HepG2 (cell line): Measurements from ENCODE around the gene MADCAM1. TPM values are rescaled to one million over a fixed set of nuclear protein-coding genes. Genes with fewer than 3 reads are reported as not detected.

ENCODE experiments used
- AGO2 ChIP-seq: fragments of 200-400 bp; formaldehyde crosslinking; optimal IDR thresholded peaks from 2 replicates; pipeline ENCODE3; 2017; ENCODE audit warnings: mild to moderate bottlenecking, low read depth, low read length, moderate library complexity
- ARID2 ChIP-seq: sonication (generic); formaldehyde crosslinking; IDR thresholded peaks from 2 replicates; pipeline ENCODE4 v1.8.1; 2022; ENCODE audit warnings: mild to moderate bottlenecking, missing genetic modification reagents, borderline replicate concordance
- CERS6 ChIP-seq: sonication (generic); formaldehyde crosslinking; IDR thresholded peaks from 2 replicates; pipeline ENCODE4 v1.5.0; 2020; ENCODE audit warnings: missing genetic modification reagents
- CREM ChIP-seq, 2 experiments: sonication (generic) in 1 of 2; formaldehyde crosslinking in 1 of 2; IDR thresholded peaks; 2 replicates each; pipeline versions ENCODE4 v1.4.0 to v1.6.1; 2016 to 2020; ENCODE audit warnings: antibody characterized with exemption in 1 of 2, mild to moderate bottlenecking in 1 of 2, missing genetic modification reagents in 1 of 2
- HNF4G ChIP-seq, 2 experiments: sonication (generic) in 1 of 2; formaldehyde crosslinking in 1 of 2; IDR thresholded peaks; 2 replicates each; pipeline versions ENCODE4 v1.4.0 to v1.6.1; 2011 to 2020; ENCODE audit warnings: borderline replicate concordance in 2 of 2, low read depth in 2 of 2, mild to moderate bottlenecking in 2 of 2, low read length in 1 of 2, missing genetic modification reagents in 1 of 2, moderate library complexity in 1 of 2
- KDM5A ChIP-seq: fragments of 200-600 bp; sonication (generic); IDR thresholded peaks from 2 replicates; pipeline ENCODE4 v1.7.0; 2018; ENCODE audit warnings: antibody characterized with exemption, mild to moderate bottlenecking, low read length, borderline replicate concordance
- MIER3 ChIP-seq: IDR thresholded peaks from 2 replicates; pipeline ENCODE4 v1.6.1; 2016; ENCODE audit warnings: missing compliant biosample characterization, borderline replicate concordance
- PHF5A ChIP-seq: IDR thresholded peaks from one replicate; pipeline ENCODE4 v1.6.1; 2018; ENCODE audit warnings: low read depth, missing genetic modification reagents; ENCODE audit not compliant: unreplicated experiment
- RXRB ChIP-seq: IDR thresholded peaks from 2 replicates; pipeline ENCODE4 v1.6.1; 2016; ENCODE audit warnings: borderline replicate concordance, missing genetic modification reagents, missing compliant biosample characterization
- ZBTB3 ChIP-seq: sonication (generic); formaldehyde crosslinking; IDR thresholded peaks from 2 replicates; pipeline ENCODE4 v1.4.0; 2020; ENCODE audit warnings: low read depth, mild to moderate bottlenecking, moderate library complexity, missing genetic modification reagents, borderline replicate concordance
- ZNF17 ChIP-seq: sonication (generic); formaldehyde crosslinking; IDR thresholded peaks from 2 replicates; pipeline ENCODE4 v1.5.0; 2020; ENCODE audit warnings: mild to moderate bottlenecking, missing genetic modification reagents
- ZNF180 ChIP-seq: sonication (generic); formaldehyde crosslinking; IDR thresholded peaks from 2 replicates; pipeline ENCODE4 v1.4.0; 2020; ENCODE audit warnings: low read depth, missing genetic modification reagents, borderline replicate concordance
- ZNF33B ChIP-seq: sonication (generic); formaldehyde crosslinking; IDR thresholded peaks from 2 replicates; pipeline ENCODE4 v1.5.1; 2020; ENCODE audit warnings: mild to moderate bottlenecking, missing genetic modification reagents
- ZNF615 ChIP-seq: sonication (generic); formaldehyde crosslinking; IDR thresholded peaks from 2 replicates; pipeline ENCODE4 v1.5.0; 2020; ENCODE audit warnings: mild to moderate bottlenecking, missing genetic modification reagents, borderline replicate concordance
- ZNF616 ChIP-seq: sonication (generic); formaldehyde crosslinking; IDR thresholded peaks from 2 replicates; pipeline ENCODE4 v1.5.0; 2020; ENCODE audit warnings: low read depth, mild to moderate bottlenecking, missing genetic modification reagents
- ZNF768 ChIP-seq: sonication (generic); formaldehyde crosslinking; IDR thresholded peaks from 2 replicates; pipeline ENCODE4 v1.4.0; 2020; ENCODE audit warnings: missing genetic modification reagents
- polyA plus RNA-seq, 8 experiments: library from polyadenylated mRNA; depleted of rRNA in 3 of 8; stranded (reverse) in 7 of 8; unstranded in 1 of 8; fragments of >200 nt; fragmentation: Illumina TruSeq in 4 of 8; extraction: Trizol in 4 of 8; gene quantifications; 2 replicates each; pipeline versions ENCODE4 v1.2.1 to v1.2.3, GENCODE V29; 2011 to 2016; ENCODE audit warnings: low read depth in 4 of 8, missing spikeins in 1 of 8, mixed read lengths in 1 of 8; ENCODE audit not compliant: insufficient read depth in 1 of 8
- total RNA-seq, 5 experiments: library from RNA; depleted of rRNA; stranded (reverse); fragments of >200 nt; fragmentation: Illumina TruSeq; extraction: Trizol; gene quantifications; 2 replicates each; pipeline ENCODE4 v1.2.3, GENCODE V29; 2016; ENCODE audit warnings: low read depth in 1 of 5
- TF ChIP-seq, protein P1 (sequence below): sonication (generic); formaldehyde crosslinking; IDR thresholded peaks from 2 replicates; pipeline ENCODE4 v1.4.0; 2020; ENCODE audit warnings: mild to moderate bottlenecking, missing genetic modification reagents
- TF ChIP-seq, protein P2 (sequence below): sonication (generic); formaldehyde crosslinking; IDR thresholded peaks from 2 replicates; pipeline ENCODE4 v1.4.0; 2020; ENCODE audit warnings: mild to moderate bottlenecking, low read depth, missing genetic modification reagents
- TF ChIP-seq, protein P3 (sequence below): sonication (generic); formaldehyde crosslinking; IDR thresholded peaks from 2 replicates; pipeline ENCODE4 v1.4.0; 2020; ENCODE audit warnings: missing genetic modification reagents

Gene MADCAM1
- total and polyA plus RNA-seq, 2 of the 13 experiments (the other 11 are each of a cell fraction or from before 2014, with no cell fraction given): 0.29 to 0.33 TPM

GRCh38 chr19:531753-532560, 35.7 kb downstream of the MADCAM1 start, which contains the start of gene CDC34 (continued):
- TF ChIP-seq, protein P1, sequence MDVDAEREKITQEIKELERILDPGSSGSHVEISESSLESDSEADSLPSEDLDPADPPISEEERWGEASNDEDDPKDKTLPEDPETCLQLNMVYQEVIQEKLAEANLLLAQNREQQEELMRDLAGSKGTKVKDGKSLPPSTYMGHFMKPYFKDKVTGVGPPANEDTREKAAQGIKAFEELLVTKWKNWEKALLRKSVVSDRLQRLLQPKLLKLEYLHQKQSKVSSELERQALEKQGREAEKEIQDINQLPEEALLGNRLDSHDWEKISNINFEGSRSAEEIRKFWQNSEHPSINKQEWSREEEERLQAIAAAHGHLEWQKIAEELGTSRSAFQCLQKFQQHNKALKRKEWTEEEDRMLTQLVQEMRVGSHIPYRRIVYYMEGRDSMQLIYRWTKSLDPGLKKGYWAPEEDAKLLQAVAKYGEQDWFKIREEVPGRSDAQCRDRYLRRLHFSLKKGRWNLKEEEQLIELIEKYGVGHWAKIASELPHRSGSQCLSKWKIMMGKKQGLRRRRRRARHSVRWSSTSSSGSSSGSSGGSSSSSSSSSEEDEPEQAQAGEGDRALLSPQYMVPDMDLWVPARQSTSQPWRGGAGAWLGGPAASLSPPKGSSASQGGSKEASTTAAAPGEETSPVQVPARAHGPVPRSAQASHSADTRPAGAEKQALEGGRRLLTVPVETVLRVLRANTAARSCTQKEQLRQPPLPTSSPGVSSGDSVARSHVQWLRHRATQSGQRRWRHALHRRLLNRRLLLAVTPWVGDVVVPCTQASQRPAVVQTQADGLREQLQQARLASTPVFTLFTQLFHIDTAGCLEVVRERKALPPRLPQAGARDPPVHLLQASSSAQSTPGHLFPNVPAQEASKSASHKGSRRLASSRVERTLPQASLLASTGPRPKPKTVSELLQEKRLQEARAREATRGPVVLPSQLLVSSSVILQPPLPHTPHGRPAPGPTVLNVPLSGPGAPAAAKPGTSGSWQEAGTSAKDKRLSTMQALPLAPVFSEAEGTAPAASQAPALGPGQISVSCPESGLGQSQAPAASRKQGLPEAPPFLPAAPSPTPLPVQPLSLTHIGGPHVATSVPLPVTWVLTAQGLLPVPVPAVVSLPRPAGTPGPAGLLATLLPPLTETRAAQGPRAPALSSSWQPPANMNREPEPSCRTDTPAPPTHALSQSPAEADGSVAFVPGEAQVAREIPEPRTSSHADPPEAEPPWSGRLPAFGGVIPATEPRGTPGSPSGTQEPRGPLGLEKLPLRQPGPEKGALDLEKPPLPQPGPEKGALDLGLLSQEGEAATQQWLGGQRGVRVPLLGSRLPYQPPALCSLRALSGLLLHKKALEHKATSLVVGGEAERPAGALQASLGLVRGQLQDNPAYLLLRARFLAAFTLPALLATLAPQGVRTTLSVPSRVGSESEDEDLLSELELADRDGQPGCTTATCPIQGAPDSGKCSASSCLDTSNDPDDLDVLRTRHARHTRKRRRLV: 0 out of 2 replicates have a peak, but pooled peaks have one; percentile 12
- TF ChIP-seq ARID2 (CRISPR knock-in tag) (no peak), RXRB (CRISPR knock-in tag) (no peak), ZNF616 (CRISPR knock-in tag) (no peak), CREM (IDR thresholded peaks at IDR 0.05) (no peak), CREM (CRISPR knock-in tag; IDR thresholded peaks at IDR 0.05) (no peak), AGO2 (peak; percentile 59), HNF4G (IDR thresholded peaks at IDR 0.05; ENCODE audit: borderline replicate concordance, low read depth, low read length) (peak; percentile 1; the same call in 1 of the 2 replicates), HNF4G (CRISPR knock-in tag; IDR thresholded peaks at IDR 0.05; ENCODE audit: borderline replicate concordance, low read depth) (no peak), ZNF17 (no peak), PHF5A (CRISPR knock-in tag) (no peak), ZNF615 (CRISPR knock-in tag) (no peak), ZBTB3 (no peak), MIER3 (no peak), CERS6 (no peak), ZNF180 (CRISPR knock-in tag) (no peak), KDM5A (no peak), ZNF768 (CRISPR knock-in tag) (0 out of 2 replicates have a peak, but pooled peaks have one; percentile 6), ZNF33B (no peak)
- TF ChIP-seq, protein P2, sequence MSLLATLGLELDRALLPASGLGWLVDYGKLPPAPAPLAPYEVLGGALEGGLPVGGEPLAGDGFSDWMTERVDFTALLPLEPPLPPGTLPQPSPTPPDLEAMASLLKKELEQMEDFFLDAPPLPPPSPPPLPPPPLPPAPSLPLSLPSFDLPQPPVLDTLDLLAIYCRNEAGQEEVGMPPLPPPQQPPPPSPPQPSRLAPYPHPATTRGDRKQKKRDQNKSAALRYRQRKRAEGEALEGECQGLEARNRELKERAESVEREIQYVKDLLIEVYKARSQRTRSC: no peak
- TF ChIP-seq, protein P3, sequence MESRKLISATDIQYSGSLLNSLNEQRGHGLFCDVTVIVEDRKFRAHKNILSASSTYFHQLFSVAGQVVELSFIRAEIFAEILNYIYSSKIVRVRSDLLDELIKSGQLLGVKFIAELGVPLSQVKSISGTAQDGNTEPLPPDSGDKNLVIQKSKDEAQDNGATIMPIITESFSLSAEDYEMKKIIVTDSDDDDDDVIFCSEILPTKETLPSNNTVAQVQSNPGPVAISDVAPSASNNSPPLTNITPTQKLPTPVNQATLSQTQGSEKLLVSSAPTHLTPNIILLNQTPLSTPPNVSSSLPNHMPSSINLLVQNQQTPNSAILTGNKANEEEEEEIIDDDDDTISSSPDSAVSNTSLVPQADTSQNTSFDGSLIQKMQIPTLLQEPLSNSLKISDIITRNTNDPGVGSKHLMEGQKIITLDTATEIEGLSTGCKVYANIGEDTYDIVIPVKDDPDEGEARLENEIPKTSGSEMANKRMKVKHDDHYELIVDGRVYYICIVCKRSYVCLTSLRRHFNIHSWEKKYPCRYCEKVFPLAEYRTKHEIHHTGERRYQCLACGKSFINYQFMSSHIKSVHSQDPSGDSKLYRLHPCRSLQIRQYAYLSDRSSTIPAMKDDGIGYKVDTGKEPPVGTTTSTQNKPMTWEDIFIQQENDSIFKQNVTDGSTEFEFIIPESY (CRISPR knock-in tag): no peak
